ENCODE data around the gene ARHGAP23.
"Not testable (repeated sequence)": the region's sequence is repeated elsewhere in the genome, so short reads cannot be mapped to it uniquely, and the experiment has no call there.

The ARHGAP23 gene

GRCh38 chr17:38437313-38437712 lies 9.0 kb downstream of the ARHGAP23 start:
- not testable (repeated sequence) for H3K27ac ChIP-seq, H3K4me3 ChIP-seq

GRCh38 chr17:38439436-38439835 lies 11.2 kb downstream of the ARHGAP23 start:
- no peak overlapping the region for H3K4me3 ChIP-seq
- no peak overlapping the region for H3K27ac ChIP-seq

- H3K4me3 ChIP-seq = no peak overlapping the region
- no peak overlapping the region for H3K27ac ChIP-seq
Measured at GRCh38 chr17:38440614-38441397, 12.5 kb downstream of the ARHGAP23 start.

- no peak overlapping the region for H3K27ac ChIP-seq
- H3K4me3 ChIP-seq = no peak overlapping the region
Measured at GRCh38 chr17:38441429-38442061, 13.3 kb downstream of the ARHGAP23 start.

- Histone ChIP-seq H3K4me3 (no peak overlapping the region), H3K27ac (no peak overlapping the region)
Measured at GRCh38 chr17:38442548-38442947, 14.3 kb downstream of the ARHGAP23 start.

GRCh38 chr17:38443356-38444031 lies 15.2 kb downstream of the ARHGAP23 start:
- no peak overlapping the region for H3K4me3 ChIP-seq
- H3K27ac ChIP-seq = peak overlapping the region in 3 of 21 experiments; percentile 16 to 52 (median 26)

GRCh38 chr17:38444151-38444550 lies 15.9 kb downstream of the ARHGAP23 start:
- Histone ChIP-seq H3K27ac (peak overlapping the region in 5 of 21 experiments; percentile 14 to 62 (median 25)), H3K4me3 (no peak overlapping the region)

- Histone ChIP-seq H3K4me3 (no peak overlapping the region), H3K27ac (peak overlapping the region; percentile 31 to 86 (median 69))
Measured at GRCh38 chr17:38447502-38448085, 19.3 kb downstream of the ARHGAP23 start.

GRCh38 chr17:38448208-38448771 lies 20.0 kb downstream of the ARHGAP23 start:
- Histone ChIP-seq H3K4me3 (no peak overlapping the region), H3K27ac (peak overlapping the region; percentile 31 to 86 (median 74))

GRCh38 chr17:38449364-38449763 lies 21.1 kb downstream of the ARHGAP23 start:
- peak overlapping the region; percentile 26 to 86 (median 75) for H3K27ac ChIP-seq
- no peak overlapping the region for H3K4me3 ChIP-seq

- peak overlapping the region in 1 of 7 experiments; percentile 14 for H3K4me3 ChIP-seq
- peak overlapping the region in 20 of 21 experiments; percentile 42 to 86 (median 75) for H3K27ac ChIP-seq
Measured at GRCh38 chr17:38450557-38451029, 22.3 kb downstream of the ARHGAP23 start.

- Histone ChIP-seq H3K4me3 (peak overlapping the region in 6 of 7 experiments; percentile 5 to 16 (median 14)), H3K27ac (peak overlapping the region; percentile 43 to 86 (median 75))
Measured at GRCh38 chr17:38451030-38451839, 23.0 kb downstream of the ARHGAP23 start.

- peak overlapping the region in 6 of 7 experiments; percentile 5 to 16 (median 14) for H3K4me3 ChIP-seq
- peak overlapping the region in 20 of 21 experiments; percentile 47 to 86 (median 76) for H3K27ac ChIP-seq
Measured at GRCh38 chr17:38451840-38452529, 23.7 kb downstream of the ARHGAP23 start.

GRCh38 chr17:38452719-38453118 lies 24.5 kb downstream of the ARHGAP23 start:
- peak overlapping the region in 18 of 21 experiments; percentile 47 to 86 (median 78) for H3K27ac ChIP-seq

GRCh38 chr17:38453951-38454421 lies 25.7 kb downstream of the ARHGAP23 start:
- H3K27ac ChIP-seq = peak overlapping the region in 18 of 21 experiments; percentile 25 to 86 (median 78)

More at GRCh38 chr17:38452719-38453118, 24.5 kb downstream of the ARHGAP23 start:
- H3K4me3 ChIP-seq = no peak overlapping the region

GRCh38 chr17:38454532-38454931 lies 26.3 kb downstream of the ARHGAP23 start:
- peak overlapping the region in 18 of 21 experiments; percentile 25 to 86 (median 78) for H3K27ac ChIP-seq
- peak overlapping the region; percentile 27 to 58 (median 42) for H3K4me3 ChIP-seq

More at GRCh38 chr17:38453951-38454421, 25.7 kb downstream of the ARHGAP23 start:
- peak overlapping the region; percentile 27 to 58 (median 42) for H3K4me3 ChIP-seq

GRCh38 chr17:38455288-38455915 lies 27.1 kb downstream of the ARHGAP23 start:
- Histone ChIP-seq H3K4me3 (peak overlapping the region in 3 of 7 experiments; percentile 14 to 58 (median 49)), H3K27ac (peak overlapping the region in 11 of 21 experiments; percentile 10 to 85 (median 62))

Measured in skin epidermis (tissue), 12 donors.